ENCODE measurements around the gene ZNF593. TPM values are rescaled to one million over a fixed set of nuclear protein-coding genes. Genes with fewer than 3 reads are reported as not detected.
A peak's percentile ranks its signal among the peaks of the same experiment; 100 is the strongest.

ZNF593 gene
- polyA plus RNA-seq, 2 of the 4 experiments (the other 2 are of a cell fraction) = 27.2 to 45.4 TPM

DNA sequence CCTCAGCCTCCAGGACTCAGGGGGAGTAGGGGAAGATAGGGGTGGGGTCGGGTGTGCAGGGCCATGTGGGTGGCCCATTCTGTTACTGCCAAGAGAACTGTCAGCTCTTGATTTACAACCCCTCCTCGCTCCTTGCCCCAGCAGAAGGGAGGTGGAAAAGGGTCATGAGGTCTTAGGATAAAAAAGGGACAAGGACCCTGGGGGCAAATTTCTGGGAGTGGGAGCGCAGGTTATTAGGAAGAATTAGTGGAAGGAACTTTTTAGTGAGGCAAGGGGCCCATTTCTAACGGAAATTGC, 10.0 kb upstream of the ZNF593 start:
- ChIA-PET CTCF (interaction anchor here (1.3 kb wide), 1 partner anchor 10 kb away, joined by 3 read pairs; the partner anchor contains the start of gene ZNF593), POLR2A (no interaction called here)
- H3K27ac ChIP-seq = no peak overlapping the region
- WGBS (ENCODE audit: missing lambda C conversion rate) = 79% methylated on average over 4 of the region's 4 CpGs
- H3K4me2 ChIP-seq = no peak overlapping the region
- no peak overlapping the region for H3K4me3 ChIP-seq
- DNase-seq (ENCODE audit: low read depth in 1 of 2, low spot score in 1 of 2) (no peak), ATAC-seq (no peak), FAIRE-seq (no peak)
- TF ChIP-seq HDAC2 (IDR thresholded peaks at IDR 0.05) = no peak
- no peak for TF ChIP-seq ZSCAN20 (CRISPR knock-in tag; IDR thresholded peaks at IDR 0.05)
- TF ChIP-seq RAD21 (conservative IDR thresholded peaks at IDR 0.05 in 1 of 2, IDR thresholded peaks at IDR 0.05 in 1 of 2) = no peak
- TF ChIP-seq CHD4 (IDR thresholded peaks at IDR 0.05; ENCODE audit: borderline replicate concordance) = no peak
- TF ChIP-seq EHMT2 (IDR thresholded peaks at IDR 0.05; ENCODE audit: low read depth) = no peak
- no peak for TF ChIP-seq MAFK (IDR thresholded peaks at IDR 0.05; ENCODE audit: partially characterized antibody)
- TF ChIP-seq, protein P1, sequence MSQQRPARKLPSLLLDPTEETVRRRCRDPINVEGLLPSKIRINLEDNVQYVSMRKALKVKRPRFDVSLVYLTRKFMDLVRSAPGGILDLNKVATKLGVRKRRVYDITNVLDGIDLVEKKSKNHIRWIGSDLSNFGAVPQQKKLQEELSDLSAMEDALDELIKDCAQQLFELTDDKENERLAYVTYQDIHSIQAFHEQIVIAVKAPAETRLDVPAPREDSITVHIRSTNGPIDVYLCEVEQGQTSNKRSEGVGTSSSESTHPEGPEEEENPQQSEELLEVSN (IDR thresholded peaks at IDR 0.05; ENCODE audit: borderline replicate concordance, low read depth) = no peak
- TF ChIP-seq MAZ (IDR thresholded peaks at IDR 0.05; ENCODE audit: borderline replicate concordance, low read depth, low read length) = no peak
- TF ChIP-seq HOXA7 (CRISPR knock-in tag; IDR thresholded peaks at IDR 0.05) = no peak
- TF ChIP-seq, protein P2, sequence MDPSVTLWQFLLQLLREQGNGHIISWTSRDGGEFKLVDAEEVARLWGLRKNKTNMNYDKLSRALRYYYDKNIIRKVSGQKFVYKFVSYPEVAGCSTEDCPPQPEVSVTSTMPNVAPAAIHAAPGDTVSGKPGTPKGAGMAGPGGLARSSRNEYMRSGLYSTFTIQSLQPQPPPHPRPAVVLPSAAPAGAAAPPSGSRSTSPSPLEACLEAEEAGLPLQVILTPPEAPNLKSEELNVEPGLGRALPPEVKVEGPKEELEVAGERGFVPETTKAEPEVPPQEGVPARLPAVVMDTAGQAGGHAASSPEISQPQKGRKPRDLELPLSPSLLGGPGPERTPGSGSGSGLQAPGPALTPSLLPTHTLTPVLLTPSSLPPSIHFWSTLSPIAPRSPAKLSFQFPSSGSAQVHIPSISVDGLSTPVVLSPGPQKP (IDR thresholded peaks at IDR 0.05; ENCODE audit: low read depth, low read length) = no peak
- TF ChIP-seq GATA3 (IDR thresholded peaks at IDR 0.05; ENCODE audit: borderline replicate concordance) = no peak
- no peak for TF ChIP-seq CBX8 (IDR thresholded peaks at IDR 0.05)
- TF ChIP-seq, protein P3, sequence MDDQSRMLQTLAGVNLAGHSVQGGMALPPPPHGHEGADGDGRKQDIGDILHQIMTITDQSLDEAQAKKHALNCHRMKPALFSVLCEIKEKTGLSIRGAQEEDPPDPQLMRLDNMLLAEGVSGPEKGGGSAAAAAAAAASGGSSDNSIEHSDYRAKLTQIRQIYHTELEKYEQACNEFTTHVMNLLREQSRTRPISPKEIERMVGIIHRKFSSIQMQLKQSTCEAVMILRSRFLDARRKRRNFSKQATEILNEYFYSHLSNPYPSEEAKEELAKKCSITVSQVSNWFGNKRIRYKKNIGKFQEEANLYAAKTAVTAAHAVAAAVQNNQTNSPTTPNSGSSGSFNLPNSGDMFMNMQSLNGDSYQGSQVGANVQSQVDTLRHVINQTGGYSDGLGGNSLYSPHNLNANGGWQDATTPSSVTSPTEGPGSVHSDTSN (IDR thresholded peaks at IDR 0.05) = no peak
- no peak for TF ChIP-seq CEBPB (IDR thresholded peaks at IDR 0.05)
- TF ChIP-seq CHD2 (IDR thresholded peaks at IDR 0.05; ENCODE audit: low read length, partially characterized antibody) = no peak
- no peaks in the 10 kb centered on the region for H3K9me3 ChIP-seq
- H3K4me1 ChIP-seq = peaks cover 11% of the 10 kb centered on the region; the same call in 2 of the 3 replicates

DNA sequence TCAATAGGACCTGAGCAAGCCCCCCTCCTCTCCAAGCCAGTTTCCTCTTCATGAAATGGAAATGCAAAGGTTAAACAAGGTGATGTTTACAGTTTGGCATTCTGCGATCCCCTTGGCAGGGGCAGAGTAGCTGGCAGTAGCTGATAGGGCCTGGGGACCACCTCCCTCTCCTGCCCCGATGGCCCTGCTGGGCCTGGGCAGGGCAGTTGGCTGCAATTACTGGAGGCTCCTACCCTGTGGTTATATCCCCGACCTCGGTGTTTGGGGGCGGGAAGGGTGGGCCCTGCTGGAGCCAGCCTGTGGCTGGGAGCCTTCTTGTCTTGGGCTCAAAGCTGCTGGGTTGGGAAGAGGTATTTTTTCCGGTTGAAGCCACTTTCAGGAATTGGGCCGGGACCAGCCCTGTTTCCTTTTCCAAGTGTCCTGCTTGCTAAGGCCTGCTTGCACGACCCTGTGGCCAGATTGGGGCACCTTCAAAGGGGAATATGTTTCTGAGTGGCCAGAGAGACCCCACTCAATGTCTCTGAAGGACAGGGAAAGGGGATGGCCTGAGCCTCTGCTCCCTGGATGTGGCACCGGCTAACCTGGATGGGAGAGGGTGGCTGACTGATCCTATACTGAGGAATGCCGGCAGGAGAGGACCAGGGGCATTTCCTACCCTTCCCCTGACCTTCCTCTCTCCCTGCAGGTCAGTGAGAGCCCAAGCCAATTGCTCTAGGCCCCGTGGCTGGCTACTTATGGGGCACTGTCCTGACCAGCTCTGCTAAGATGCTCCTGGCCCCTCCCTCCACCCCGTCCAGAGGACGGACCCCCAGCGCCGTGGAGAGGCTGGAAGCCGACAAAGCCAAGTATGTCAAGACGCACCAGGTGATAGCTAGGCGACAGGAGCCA, 8.9 kb upstream of the ZNF593 start:
- Histone ChIP-seq H3K4me2 (peak overlapping the region; percentile 93), H3K4me3 (no peak overlapping the region; the same call in 2 of the 3 replicates), H3K9me3 (no peaks in the 10 kb centered on the region), H3K27ac (peak overlapping the region; percentile 60 to 87; a peak in 5 of 6 replicates), H3K4me1 (peaks cover 13% of the 10 kb centered on the region; the same call in 2 of the 3 replicates)
- no peak for DNase-seq (ENCODE audit: low read depth in 1 of 2, low spot score in 1 of 2)
- ChIA-PET CTCF (interaction anchor here (0.8 to 2.4 kb wide), 8 partner anchors 9 to 93 kb away, joined by 3 to 10 read pairs (median 4); partner anchors contain the start of genes CEP85, TRIM63 and ZNF593), POLR2A (no interaction called here)
- 78% methylated on average over 7 of the region's 18 CpGs for WGBS (ENCODE audit: missing lambda C conversion rate)
- ATAC-seq = no peak
- no peak for TF ChIP-seq SMC3 (IDR thresholded peaks at IDR 0.05)
- no peak for TF ChIP-seq ZC3H11A (IDR thresholded peaks at IDR 0.05)
- no peak for TF ChIP-seq RNF2 (IDR thresholded peaks at IDR 0.05; ENCODE audit: borderline replicate concordance, low read depth)
- TF ChIP-seq, protein P2 (IDR thresholded peaks at IDR 0.05; ENCODE audit: low read depth, low read length) = no peak
- TF ChIP-seq NPAS2 (CRISPR knock-in tag; IDR thresholded peaks at IDR 0.05; ENCODE audit: borderline replicate concordance) = no peak
- TF ChIP-seq, protein P3 (IDR thresholded peaks at IDR 0.05) = no peak
- TF ChIP-seq ZNF302 (CRISPR knock-in tag; IDR thresholded peaks at IDR 0.05) = no peak
- TF ChIP-seq MAFK (IDR thresholded peaks at IDR 0.05; ENCODE audit: partially characterized antibody) = no peak
- no peak for TF ChIP-seq JUN (IDR thresholded peaks at IDR 0.05)
- no peak for TF ChIP-seq CHD2 (IDR thresholded peaks at IDR 0.05; ENCODE audit: low read length, partially characterized antibody)
- no peak for FAIRE-seq
